Naive thymus-derived CD4-positive, alpha-beta T cell (primary cell): ENCODE measurements around the gene TECPR2. TPM values are rescaled to one million over a fixed set of nuclear protein-coding genes. Genes with fewer than 3 reads are reported as not detected.

Experiments
- ATAC-seq: fragments of 150-1000 bp; cut with Tn5 transposase; 2 replicates; pipeline ENCODE4 v1.10.0; 2021; ENCODE audit warnings: mild to moderate bottlenecking, moderate library complexity
- CTCF ChIA-PET: fragments of 350-600 bp; sonication (Branson Sonifier 250); formaldehyde crosslinking; loops from one replicate; lab custom pipeline; 2021; ENCODE audit warnings: antibody characterized with exemption; lab: Charles Lee
- POLR2A ChIA-PET: fragments of 350-600 bp; sonication (Branson Sonifier 250); formaldehyde crosslinking; loops from one replicate; lab custom pipeline; 2021; ENCODE audit warnings: antibody characterized with exemption, inconsistent platforms; lab: Charles Lee
- DNase-seq, 9 donors: peaks; one replicate each; pipeline versions ENCODE4 v3.0.0 to v3.0.0-alpha.2; 2020 to 2022; ENCODE audit warnings: mixed read lengths in 1 of 9
- H3K27ac ChIP-seq: one replicate; pipeline ENCODE4 v1.7.0; 2013; ENCODE audit warnings: mild to moderate bottlenecking, low read depth, low read length, moderate library complexity
- H3K27me3 ChIP-seq, 2 donors: one replicate each; pipeline ENCODE4 v1.7.0; 2013; ENCODE audit warnings: low read length in 2 of 2, mild to moderate bottlenecking in 2 of 2, moderate library complexity in 2 of 2; ENCODE audit not compliant: control insufficient read depth in 2 of 2, insufficient read depth in 2 of 2
- H3K36me3 ChIP-seq, 3 experiments: 1 replicate in 2 of 3; 2 replicates in 1 of 3; pipeline ENCODE4 v1.7.0; 2013; ENCODE audit warnings: low read length in 3 of 3, mild to moderate bottlenecking in 3 of 3, moderate library complexity in 1 of 3; ENCODE audit not compliant: insufficient read depth in 3 of 3, control insufficient read depth in 2 of 3
- H3K4me1 ChIP-seq, 2 donors: one replicate each; pipeline ENCODE4 v1.7.0; 2013; ENCODE audit warnings: low read length in 2 of 2, mild to moderate bottlenecking in 2 of 2, moderate library complexity in 1 of 2; ENCODE audit not compliant: control insufficient read depth in 2 of 2, insufficient read depth in 2 of 2
- H3K4me3 ChIP-seq: 2 replicates; pipeline ENCODE4 v1.7.0; 2013; ENCODE audit warnings: mild to moderate bottlenecking, low read length
- H3K9me3 ChIP-seq, 3 experiments: 1 replicate in 2 of 3; 2 replicates in 1 of 3; pipeline ENCODE4 v1.7.0; 2013; ENCODE audit warnings: low read length in 3 of 3; ENCODE audit not compliant: control insufficient read depth in 2 of 3
- H3K27ac Mint-ChIP-seq, 9 donors: one replicate each; pipeline ENCODE4 v1.8.0; 2020 to 2022; ENCODE audit warnings: mixed read lengths in 9 of 9, mild to moderate bottlenecking in 8 of 9, moderate library complexity in 5 of 9, inconsistent platforms in 2 of 9
- H3K27me3 Mint-ChIP-seq, 5 donors: one replicate each; pipeline ENCODE4 v1.8.0; 2021 to 2022; ENCODE audit warnings: mixed read lengths in 5 of 5, mild to moderate bottlenecking in 1 of 5
- H3K36me3 Mint-ChIP-seq, 5 donors: one replicate each; pipeline ENCODE4 v1.8.0; 2020 to 2022; ENCODE audit warnings: mixed read lengths in 5 of 5, mild to moderate bottlenecking in 3 of 5, inconsistent platforms in 1 of 5
- H3K4me1 Mint-ChIP-seq, 7 donors: one replicate each; pipeline ENCODE4 v1.8.0; 2020 to 2022; ENCODE audit warnings: mixed read lengths in 7 of 7, mild to moderate bottlenecking in 3 of 7, inconsistent platforms in 1 of 7
- H3K4me3 Mint-ChIP-seq, 10 donors: one replicate each; pipeline ENCODE4 v1.8.0; 2020 to 2022; ENCODE audit warnings: mild to moderate bottlenecking in 10 of 10, mixed read lengths in 10 of 10, moderate library complexity in 6 of 10, inconsistent platforms in 2 of 10
- H3K9me3 Mint-ChIP-seq, 11 donors: one replicate each; pipeline ENCODE4 v1.8.0; 2020 to 2022; ENCODE audit warnings: mixed read lengths in 11 of 11, mild to moderate bottlenecking in 4 of 11, inconsistent platforms in 1 of 11, moderate library complexity in 1 of 11
- intact Hi-C, 2 donors: fragments of 100-400 bp; cut with micrococcal nuclease; formaldehyde crosslinking; loops; one replicate each; pipeline ENCODE4 v1.15.1; 2023
- polyA plus RNA-seq, 2 donors: library from polyadenylated mRNA; unstranded; fragments of 300-500 nt; fragmentation: Illumina TruSeq; gene quantifications; one replicate each; pipeline ENCODE4 v1.2.3, GENCODE V29; 2021
- total RNA-seq, 6 experiments: library from RNA in 5 of 6; stranded (reverse) in 5 of 6; gene quantifications; 1 replicate in 5 of 6; 2 replicates in 1 of 6; pipeline ENCODE4 v1.2.3 and lab custom pipeline; 2021 to 2026

TECPR2 gene
- total and polyA plus RNA-seq, 7 experiments from 2014 or later = 5.2 to 12.9 (median 10.0) TPM

DNA sequence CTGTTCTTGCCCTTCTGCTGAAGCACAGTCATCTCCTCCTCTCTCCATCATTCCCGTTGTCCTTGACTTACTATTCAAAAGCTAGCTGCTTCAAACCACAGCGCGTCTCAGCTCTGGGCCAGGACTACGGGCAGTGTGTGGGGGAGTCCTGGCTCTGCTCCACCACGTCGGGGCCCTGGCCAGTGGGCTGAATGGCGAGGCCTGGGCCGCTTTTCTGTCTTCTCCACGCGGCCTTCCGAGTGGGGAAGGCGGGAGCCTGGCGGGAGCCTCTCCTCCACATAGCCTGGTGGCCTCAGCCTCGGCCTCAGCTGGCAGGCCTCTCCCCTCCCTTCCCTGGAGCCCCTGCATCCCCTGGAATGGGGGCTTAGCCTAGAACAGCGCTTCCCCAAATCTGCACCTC is 130.4 kb downstream of the TECPR2 start:
- H3K27ac Mint-ChIP-seq = peak overlapping the region in 1 of 9 donors; percentile 17
- ATAC-seq = no peak
- DNase-seq = no peak
- no peak overlapping the region for H3K4me3 Mint-ChIP-seq
- H3K9me3 Mint-ChIP-seq = peaks cover 0 to 1% (median 0%) of the 10 kb centered on the region in 11 donors
- H3K27me3 ChIP-seq = no peaks in the 10 kb centered on the region
- H3K27me3 Mint-ChIP-seq = no peaks in the 10 kb centered on the region
- POLR2A ChIA-PET = no interaction called here
- no peaks in the 10 kb centered on the region for H3K9me3 ChIP-seq
- no peaks in the 10 kb centered on the region for H3K4me1 Mint-ChIP-seq
- peaks cover 0 to 16% (median 0%) of the 10 kb centered on the region in 3 experiments for H3K36me3 ChIP-seq
- CTCF ChIA-PET = interaction anchor here (0.6 kb wide), 1 partner anchor 55 kb away, joined by 3 read pairs; no protein-coding TSS in a partner anchor
- intact Hi-C loops = no loop called here
- no peak overlapping the region for H3K4me3 ChIP-seq
- peaks cover 0 to 6% (median 0%) of the 10 kb centered on the region in 5 donors for H3K36me3 Mint-ChIP-seq
- no peak overlapping the region for H3K27ac ChIP-seq
- H3K4me1 ChIP-seq = no peaks in the 10 kb centered on the region

DNA sequence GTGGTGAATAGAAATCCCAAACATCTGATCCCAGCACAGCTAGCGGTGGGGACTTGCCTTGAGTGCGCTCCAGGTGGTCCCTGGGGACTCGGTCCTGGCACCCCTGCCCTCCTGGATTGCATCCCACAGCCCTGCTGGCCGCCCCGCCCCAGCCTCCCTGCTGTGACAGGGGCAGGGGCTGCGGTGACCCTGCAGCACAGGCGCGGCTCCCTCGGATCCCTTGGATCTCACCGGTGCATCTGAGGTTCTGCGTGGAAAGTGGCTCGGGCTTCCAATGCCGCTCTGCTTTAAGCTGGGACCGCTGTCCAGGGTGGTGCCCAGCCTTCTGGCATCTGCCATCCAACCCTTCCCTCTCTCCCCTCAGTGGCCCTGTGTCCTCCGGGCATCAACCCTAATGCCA is 130.8 kb downstream of the TECPR2 start:
- ChIA-PET POLR2A (no interaction called here), CTCF (interaction anchor here (0.6 kb wide), 1 partner anchor 55 kb away, joined by 3 read pairs; no protein-coding TSS in a partner anchor)
- Mint-ChIP-seq H3K27me3 (no peaks in the 10 kb centered on the region), H3K36me3 (peaks cover 0 to 7% (median 0%) of the 10 kb centered on the region in 5 donors), H3K27ac (no peak overlapping the region), H3K4me1 (no peaks in the 10 kb centered on the region), H3K4me3 (no peak overlapping the region), H3K9me3 (peaks cover 0 to 1% (median 0%) of the 10 kb centered on the region in 11 donors)
- Histone ChIP-seq H3K4me1 (no peaks in the 10 kb centered on the region), H3K9me3 (no peaks in the 10 kb centered on the region), H3K4me3 (no peak overlapping the region), H3K27ac (no peak overlapping the region), H3K27me3 (no peaks in the 10 kb centered on the region), H3K36me3 (peaks cover 0 to 21% (median 0%) of the 10 kb centered on the region in 3 experiments)
- DNase-seq (no peak), ATAC-seq (no peak)
- intact Hi-C loops = no loop called here

DNA sequence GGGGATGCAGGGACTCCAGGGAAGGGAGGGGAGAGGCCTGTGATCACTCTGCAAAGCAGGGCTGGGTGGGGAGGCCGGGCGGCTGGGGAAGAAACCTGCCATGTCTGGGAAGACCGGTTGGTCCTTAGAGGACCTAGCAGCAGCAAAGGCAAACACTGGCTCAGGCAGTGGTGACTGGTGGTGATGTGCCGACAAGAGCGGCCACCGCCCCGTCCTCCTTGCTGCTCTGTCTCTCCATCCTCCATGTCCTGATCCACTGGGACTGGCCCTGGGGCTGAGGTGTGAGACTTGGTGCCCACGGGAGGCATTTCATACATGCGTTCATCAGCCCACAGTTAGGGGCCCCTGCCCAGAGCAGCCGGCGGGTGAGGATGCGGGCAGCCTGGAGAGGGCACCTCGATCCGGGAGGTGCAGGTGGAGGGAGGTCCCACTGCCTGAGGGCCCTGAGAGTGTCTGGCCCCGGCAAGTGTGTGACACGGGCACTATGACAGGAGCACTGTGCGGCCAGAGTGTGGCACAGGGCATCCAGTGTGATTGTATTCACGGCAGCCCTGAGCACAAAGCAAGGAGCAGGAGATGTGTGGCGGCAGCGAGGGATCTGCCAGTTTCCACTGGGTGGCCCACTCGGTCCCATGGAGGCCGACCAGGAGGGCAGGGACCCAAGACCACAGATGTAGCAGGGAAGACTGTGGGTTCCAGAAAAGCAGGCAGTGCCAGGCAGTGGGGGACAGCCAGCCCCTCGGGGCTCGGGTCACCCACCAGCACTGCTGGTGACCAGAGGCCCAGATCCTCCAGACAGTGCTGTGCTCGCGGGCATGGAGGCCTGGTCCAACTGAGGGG is 133.0 kb downstream of the TECPR2 start:
- no peak overlapping the region for H3K4me3 Mint-ChIP-seq
- H3K4me1 Mint-ChIP-seq = peaks cover 0 to 10% (median 5%) of the 10 kb centered on the region in 7 donors
- peaks cover 0 to 27% (median 0%) of the 10 kb centered on the region in 3 experiments for H3K36me3 ChIP-seq
- intact Hi-C loops = no loop called here
- no peak overlapping the region for H3K27ac Mint-ChIP-seq
- H3K36me3 Mint-ChIP-seq = peaks cover 0 to 7% (median 4%) of the 10 kb centered on the region in 5 donors
- no peaks in the 10 kb centered on the region for H3K9me3 ChIP-seq
- POLR2A ChIA-PET = no interaction called here
- H3K4me1 ChIP-seq = no peaks in the 10 kb centered on the region
- peaks cover 0 to 1% (median 0%) of the 10 kb centered on the region in 11 donors for H3K9me3 Mint-ChIP-seq
- ATAC-seq (no peak), DNase-seq (no peak)
- H3K4me3 ChIP-seq = no peak overlapping the region
- no peak overlapping the region for H3K27ac ChIP-seq
- CTCF ChIA-PET = no interaction called here
- H3K27me3 ChIP-seq = no peaks in the 10 kb centered on the region
- no peaks in the 10 kb centered on the region for H3K27me3 Mint-ChIP-seq

DNA sequence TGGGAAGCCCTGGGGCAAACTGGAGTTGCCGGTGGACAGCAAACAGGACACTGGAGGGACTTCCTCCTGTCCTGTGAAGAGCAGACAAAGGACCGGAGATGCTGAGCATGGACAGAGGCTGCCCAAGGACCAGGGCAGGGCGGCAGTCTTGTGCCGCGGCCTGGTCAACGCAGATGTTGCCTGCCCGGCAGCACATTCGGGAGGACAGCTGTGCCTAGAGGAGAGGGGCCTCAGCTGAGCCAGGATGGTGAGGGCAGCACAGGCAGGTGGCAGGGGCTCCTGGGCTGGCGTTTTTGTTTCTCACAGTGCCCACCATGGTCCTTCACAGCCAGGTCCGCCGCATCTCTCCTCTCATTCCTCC is 133.6 kb downstream of the TECPR2 start:
- H3K36me3 ChIP-seq = peaks cover 0 to 27% (median 0%) of the 10 kb centered on the region in 3 experiments
- DNase-seq (no peak), ATAC-seq (no peak)
- H3K27me3 Mint-ChIP-seq = no peaks in the 10 kb centered on the region
- no peak overlapping the region for H3K4me3 Mint-ChIP-seq
- H3K9me3 ChIP-seq = no peaks in the 10 kb centered on the region
- peaks cover 0 to 1% (median 0%) of the 10 kb centered on the region in 11 donors for H3K9me3 Mint-ChIP-seq
- H3K27ac Mint-ChIP-seq = no peak overlapping the region
- POLR2A ChIA-PET = no interaction called here
- no peak overlapping the region for H3K4me3 ChIP-seq
- H3K27ac ChIP-seq = no peak overlapping the region
- CTCF ChIA-PET = no interaction called here
- H3K27me3 ChIP-seq = no peaks in the 10 kb centered on the region
- H3K36me3 Mint-ChIP-seq = peaks cover 0 to 7% (median 4%) of the 10 kb centered on the region in 5 donors
- intact Hi-C loops = no loop called here
- no peaks in the 10 kb centered on the region for H3K4me1 ChIP-seq
- H3K4me1 Mint-ChIP-seq = peaks cover 0 to 11% (median 5%) of the 10 kb centered on the region in 7 donors

GRCh38 chr14:102496958-102497744 is 134.4 kb downstream of the TECPR2 start:
- Histone ChIP-seq H3K27me3 (no peaks in the 10 kb centered on the region), H3K4me3 (no peak overlapping the region), H3K36me3 (peaks cover 0 to 27% (median 0%) of the 10 kb centered on the region in 3 experiments), H3K9me3 (no peaks in the 10 kb centered on the region), H3K4me1 (no peaks in the 10 kb centered on the region), H3K27ac (no peak overlapping the region)
- Mint-ChIP-seq H3K27me3 (no peaks in the 10 kb centered on the region), H3K9me3 (peaks cover 0 to 1% (median 0%) of the 10 kb centered on the region in 11 donors), H3K4me1 (peaks cover 0 to 11% (median 5%) of the 10 kb centered on the region in 7 donors), H3K27ac (no peak overlapping the region), H3K4me3 (no peak overlapping the region), H3K36me3 (peaks cover 0 to 7% (median 4%) of the 10 kb centered on the region in 5 donors)
- ATAC-seq (no peak), DNase-seq (no peak)
- intact Hi-C loops = no loop called here
- CTCF ChIA-PET = no interaction called here
- POLR2A ChIA-PET = no interaction called here

DNA sequence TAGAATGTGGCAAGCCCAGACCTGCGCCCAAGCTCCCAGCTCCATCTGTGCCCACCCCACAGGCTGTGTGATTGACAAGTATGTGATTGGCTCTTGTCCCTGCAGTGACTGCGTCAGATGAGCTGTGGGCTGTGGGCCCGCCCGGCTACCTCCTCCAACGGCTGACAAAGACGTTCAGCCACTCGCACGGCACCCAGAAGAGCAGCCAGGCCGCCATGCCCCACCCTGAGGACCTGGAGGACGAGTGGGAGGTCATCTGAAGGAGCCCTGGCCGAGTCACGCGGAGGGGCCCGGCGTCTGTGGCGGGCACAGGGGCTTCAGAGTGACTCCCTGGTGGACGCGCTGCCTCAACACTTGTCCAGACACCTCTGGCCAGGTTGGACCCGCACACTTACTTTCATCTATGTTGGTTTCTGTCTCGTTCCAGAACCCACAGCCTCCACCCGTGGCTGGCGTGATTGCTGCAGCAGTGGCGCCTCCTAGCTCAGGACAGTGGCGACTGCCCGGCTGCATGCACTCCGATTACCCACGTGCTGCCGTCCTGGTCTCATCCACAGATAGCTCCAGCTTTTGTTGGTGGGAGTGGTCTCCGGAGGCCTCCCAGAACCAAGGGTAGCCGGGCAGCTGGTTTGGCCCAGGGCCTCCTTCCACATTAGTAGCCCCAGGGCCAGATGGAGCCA is 135.4 kb downstream of the TECPR2 start:
- H3K27me3 Mint-ChIP-seq = no peaks in the 10 kb centered on the region
- POLR2A ChIA-PET = no interaction called here
- DNase-seq = no peak
- no peak for ATAC-seq
- H3K36me3 Mint-ChIP-seq = peaks cover 0 to 7% (median 4%) of the 10 kb centered on the region in 5 donors
- H3K27ac Mint-ChIP-seq = peak overlapping the region in 1 of 9 donors; percentile 13
- peaks cover 0 to 27% (median 0%) of the 10 kb centered on the region in 3 experiments for H3K36me3 ChIP-seq
- no peak overlapping the region for H3K27ac ChIP-seq
- no peaks in the 10 kb centered on the region for H3K27me3 ChIP-seq
- peaks cover 0 to 11% (median 5%) of the 10 kb centered on the region in 7 donors for H3K4me1 Mint-ChIP-seq
- no peak overlapping the region for H3K4me3 Mint-ChIP-seq
- H3K4me3 ChIP-seq = no peak overlapping the region
- no peaks in the 10 kb centered on the region for H3K9me3 ChIP-seq
- CTCF ChIA-PET = no interaction called here
- no peaks in the 10 kb centered on the region for H3K4me1 ChIP-seq
- H3K9me3 Mint-ChIP-seq = peaks cover 0 to 1% (median 0%) of the 10 kb centered on the region in 11 donors
- intact Hi-C loops = no loop called here
